Measurements from ENCODE around the gene CCDC149.

- no peak for TF ChIP-seq POLR2A (IDR thresholded peaks at IDR 0.05)
- TF ChIP-seq, protein P1, sequence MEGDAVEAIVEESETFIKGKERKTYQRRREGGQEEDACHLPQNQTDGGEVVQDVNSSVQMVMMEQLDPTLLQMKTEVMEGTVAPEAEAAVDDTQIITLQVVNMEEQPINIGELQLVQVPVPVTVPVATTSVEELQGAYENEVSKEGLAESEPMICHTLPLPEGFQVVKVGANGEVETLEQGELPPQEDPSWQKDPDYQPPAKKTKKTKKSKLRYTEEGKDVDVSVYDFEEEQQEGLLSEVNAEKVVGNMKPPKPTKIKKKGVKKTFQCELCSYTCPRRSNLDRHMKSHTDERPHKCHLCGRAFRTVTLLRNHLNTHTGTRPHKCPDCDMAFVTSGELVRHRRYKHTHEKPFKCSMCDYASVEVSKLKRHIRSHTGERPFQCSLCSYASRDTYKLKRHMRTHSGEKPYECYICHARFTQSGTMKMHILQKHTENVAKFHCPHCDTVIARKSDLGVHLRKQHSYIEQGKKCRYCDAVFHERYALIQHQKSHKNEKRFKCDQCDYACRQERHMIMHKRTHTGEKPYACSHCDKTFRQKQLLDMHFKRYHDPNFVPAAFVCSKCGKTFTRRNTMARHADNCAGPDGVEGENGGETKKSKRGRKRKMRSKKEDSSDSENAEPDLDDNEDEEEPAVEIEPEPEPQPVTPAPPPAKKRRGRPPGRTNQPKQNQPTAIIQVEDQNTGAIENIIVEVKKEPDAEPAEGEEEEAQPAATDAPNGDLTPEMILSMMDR (IDR thresholded peaks at IDR 0.05) = no peak
These were observed 18.0 kb downstream of the CCDC149 start for GRCh38 chr4:24894846-24895245.

All from heart left ventricle (tissue), 13 donors.